Natural killer cell (primary cell): ENCODE results near the gene EMC10. TPM values are rescaled to one million over a fixed set of nuclear protein-coding genes. Genes with fewer than 3 reads are reported as not detected.

Experiments used
- ATAC-seq, 3 donors: fragments of 150-1000 bp in 2 of 3; fragments of 200-7000 bp in 1 of 3; cut with Tn5 transposase; 1 replicate in 1 of 3; 2 replicates in 2 of 3; pipeline ENCODE4 v1.10.0; 2021; ENCODE audit warnings: mild to moderate bottlenecking in 2 of 3, moderate library complexity in 2 of 3
- DNase-seq, 2 donors: peaks; one replicate each; pipeline versions ENCODE4 v3.0.0 to v3.0.0-alpha.2; 2013 to 2021; ENCODE audit warnings: mixed read lengths in 1 of 2
- H3K27ac ChIP-seq: one replicate; pipeline ENCODE4 v1.5.1; 2013; ENCODE audit warnings: mild to moderate bottlenecking, low read length
- H3K27me3 ChIP-seq: one replicate; pipeline ENCODE4 v1.6.1; 2013; ENCODE audit warnings: low read length; ENCODE audit not compliant: control insufficient read depth, insufficient read depth
- H3K36me3 ChIP-seq: one replicate; pipeline ENCODE4 v1.6.1; 2013; ENCODE audit warnings: low read length; ENCODE audit not compliant: control insufficient read depth, insufficient read depth
- H3K4me1 ChIP-seq: one replicate; pipeline ENCODE4 v1.6.1; 2013; ENCODE audit warnings: low read length; ENCODE audit not compliant: control insufficient read depth, insufficient read depth
- H3K4me3 ChIP-seq: one replicate; pipeline ENCODE4 v1.5.1; 2013; ENCODE audit warnings: low read length
- H3K9me3 ChIP-seq: one replicate; pipeline ENCODE4 v1.6.1; 2013; ENCODE audit warnings: low read length; ENCODE audit not compliant: control insufficient read depth, insufficient read depth
- H3K27ac Mint-ChIP-seq, 2 donors: one replicate each; pipeline ENCODE4 v1.8.0; 2022; ENCODE audit warnings: mild to moderate bottlenecking in 2 of 2, mixed read lengths in 2 of 2, moderate library complexity in 1 of 2
- H3K27me3 Mint-ChIP-seq, 2 donors: one replicate each; pipeline ENCODE4 v1.8.0; 2022; ENCODE audit warnings: low read depth in 2 of 2, mixed read lengths in 2 of 2
- H3K36me3 Mint-ChIP-seq: one replicate; pipeline ENCODE4 v1.8.0; 2022; ENCODE audit warnings: mixed read lengths
- H3K4me1 Mint-ChIP-seq, 2 donors: one replicate each; pipeline ENCODE4 v1.8.0; 2022; ENCODE audit warnings: mixed read lengths in 2 of 2
- H3K4me3 Mint-ChIP-seq: one replicate; pipeline ENCODE4 v1.8.0; 2022; ENCODE audit warnings: mild to moderate bottlenecking, moderate library complexity, mixed read lengths
- H3K9me3 Mint-ChIP-seq, 2 donors: one replicate each; pipeline ENCODE4 v1.8.0; 2022; ENCODE audit warnings: mixed read lengths in 2 of 2
- WGBS: methylation state at CpG from one replicate; pipeline ENCODE4 v1.1.7; 2013; ENCODE audit warnings: missing lambda C conversion rate; ENCODE audit not compliant: insufficient coverage; 5-methylcytosine and 5-hydroxymethylcytosine counted together
- intact Hi-C: fragments of 100-400 bp; cut with micrococcal nuclease; formaldehyde crosslinking; loops from one replicate; pipeline ENCODE4 v1.14.2; 2022
- total RNA-seq, 4 donors: library from RNA; stranded (reverse); fragments of 120-200 nt in 1 of 4; gene quantifications; one replicate each; pipeline versions ENCODE4 v1.2.3 to v1.2.4, GENCODE V29; 2013 to 2022
- TF ChIP-seq, protein P1 (sequence below): fragments of 200-600 bp; IDR thresholded peaks from one replicate; pipeline ENCODE4 v1.8.0; 2022; ENCODE audit warnings: antibody characterized with exemption

The EMC10 gene
- total RNA-seq, result 10 to 100 TPM; 79.5 to 85.1 (median 80.1) TPM
- total RNA-seq (2013), result 59.2 TPM

DNA sequence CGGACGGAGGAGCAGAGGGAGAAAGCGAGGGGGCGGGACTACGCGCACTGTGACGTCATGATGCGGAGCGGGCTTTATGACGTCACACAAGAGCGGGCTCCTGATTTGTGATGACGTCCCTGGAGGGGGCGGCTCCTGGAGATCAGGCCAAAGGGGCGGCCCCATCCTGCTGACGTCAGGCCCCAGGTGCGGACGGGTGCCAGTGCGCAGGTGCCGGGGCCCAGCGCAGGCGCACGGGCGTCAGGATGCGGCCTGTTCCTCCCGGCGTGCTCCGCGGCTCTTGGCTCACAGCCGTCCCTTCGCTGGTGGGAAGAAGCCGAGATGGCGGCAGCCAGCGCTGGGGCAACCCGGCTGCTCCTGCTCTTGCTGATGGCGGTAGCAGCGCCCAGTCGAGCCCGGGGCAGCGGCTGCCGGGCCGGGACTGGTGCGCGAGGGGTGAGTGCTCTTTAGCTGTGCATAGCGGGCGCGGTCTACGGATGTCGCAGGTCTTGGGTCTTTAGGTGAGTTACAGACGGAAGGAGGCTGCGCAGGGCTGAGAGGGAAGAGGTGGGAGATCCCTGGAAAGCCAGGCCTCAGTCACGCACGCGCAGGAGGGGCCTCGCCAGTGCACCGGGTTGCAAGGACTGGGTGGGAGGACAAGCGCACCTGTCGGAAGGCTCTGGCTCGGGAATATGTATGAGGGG, at the start of gene EMC10, which contains the start of gene GARIN5A:
EMC10 (plus strand) TSS at position 284 of the 683 bp plus-strand sequence; CDS start at position 322, 38 bp downstream.
GARIN5A (minus strand) TSS at position 625 of the 683 bp plus-strand sequence; CDS start at position 165, 460 bp downstream.
- no peaks in the 10 kb centered on the region for H3K36me3 Mint-ChIP-seq
- TF ChIP-seq, protein P1, sequence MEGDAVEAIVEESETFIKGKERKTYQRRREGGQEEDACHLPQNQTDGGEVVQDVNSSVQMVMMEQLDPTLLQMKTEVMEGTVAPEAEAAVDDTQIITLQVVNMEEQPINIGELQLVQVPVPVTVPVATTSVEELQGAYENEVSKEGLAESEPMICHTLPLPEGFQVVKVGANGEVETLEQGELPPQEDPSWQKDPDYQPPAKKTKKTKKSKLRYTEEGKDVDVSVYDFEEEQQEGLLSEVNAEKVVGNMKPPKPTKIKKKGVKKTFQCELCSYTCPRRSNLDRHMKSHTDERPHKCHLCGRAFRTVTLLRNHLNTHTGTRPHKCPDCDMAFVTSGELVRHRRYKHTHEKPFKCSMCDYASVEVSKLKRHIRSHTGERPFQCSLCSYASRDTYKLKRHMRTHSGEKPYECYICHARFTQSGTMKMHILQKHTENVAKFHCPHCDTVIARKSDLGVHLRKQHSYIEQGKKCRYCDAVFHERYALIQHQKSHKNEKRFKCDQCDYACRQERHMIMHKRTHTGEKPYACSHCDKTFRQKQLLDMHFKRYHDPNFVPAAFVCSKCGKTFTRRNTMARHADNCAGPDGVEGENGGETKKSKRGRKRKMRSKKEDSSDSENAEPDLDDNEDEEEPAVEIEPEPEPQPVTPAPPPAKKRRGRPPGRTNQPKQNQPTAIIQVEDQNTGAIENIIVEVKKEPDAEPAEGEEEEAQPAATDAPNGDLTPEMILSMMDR, result no peak
- Histone ChIP-seq H3K27me3 (no peaks in the 10 kb centered on the region), H3K9me3 (peaks cover 3% of the 10 kb centered on the region), H3K4me3 (peak within 1 kb of the TSS; percentile 78), H3K27ac (peak within 1 kb of the TSS; percentile 76), H3K36me3 (peaks cover 29% of the 10 kb centered on the region), H3K4me1 (peaks cover 25% of the 10 kb centered on the region)
- 5% methylated on average over 58 of the region's 58 CpGs for WGBS
- H3K9me3 Mint-ChIP-seq, result no peaks in the 10 kb centered on the region
- ATAC-seq (peak; percentile 94 to 96 (median 96)), DNase-seq (peak; percentile 94 to 98)
- H3K27me3 Mint-ChIP-seq, result no peaks in the 10 kb centered on the region
- peak within 1 kb of the TSS; percentile 91 to 99 for H3K27ac Mint-ChIP-seq
- peaks cover 30 to 48% of the 10 kb centered on the region in 2 donors for H3K4me1 Mint-ChIP-seq
- peak within 1 kb of the TSS; percentile 99 for H3K4me3 Mint-ChIP-seq
- intact Hi-C loops, result loop anchor here (1.0 to 5.0 kb wide), 2 partner anchors 35 to 119 kb away; partner anchors contain the start of gene JOSD2

DNA sequence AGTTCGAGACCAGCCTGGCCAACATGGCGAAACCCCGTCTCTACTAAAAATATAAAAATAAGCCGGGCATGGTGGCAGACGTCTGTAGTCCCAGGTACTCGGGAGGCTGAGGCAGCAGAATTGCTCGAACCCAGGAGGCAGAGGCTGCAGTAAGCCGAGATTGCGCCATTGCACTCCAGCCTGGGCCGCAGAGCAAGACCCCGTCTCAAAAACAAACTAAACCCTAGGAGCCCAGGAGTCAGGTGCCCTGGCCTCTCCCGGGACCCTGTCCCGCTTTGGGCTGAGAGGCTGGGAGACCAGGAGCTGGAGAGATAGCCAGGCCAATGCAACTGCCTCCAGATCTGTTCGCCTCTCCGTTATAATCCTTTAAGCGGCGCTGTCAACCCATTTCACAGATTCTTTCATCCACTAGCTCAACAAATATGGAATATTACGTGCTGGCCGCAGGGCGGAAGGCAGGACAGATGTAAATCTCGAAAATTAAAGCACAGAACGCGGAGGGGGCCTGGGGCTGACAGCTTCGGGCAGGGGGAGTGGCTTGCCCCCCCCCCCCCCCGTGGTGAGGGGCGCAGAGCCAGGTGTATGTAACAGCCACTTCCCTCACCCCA, 48.9 kb upstream of the EMC10 start:
- intact Hi-C loops, result no loop called here
- WGBS, result 85% methylated on average over 24 of the region's 26 CpGs
- Mint-ChIP-seq H3K9me3 (no peaks in the 10 kb centered on the region), H3K4me3 (no peak overlapping the region), H3K4me1 (peaks cover 9 to 16% of the 10 kb centered on the region in 2 donors), H3K27ac (no peak overlapping the region), H3K27me3 (peaks cover 0 to 11% of the 10 kb centered on the region in 2 donors), H3K36me3 (no peaks in the 10 kb centered on the region)
- TF ChIP-seq, protein P1, result no peak
- H3K4me3 ChIP-seq, result no peak overlapping the region
- peak overlapping the region; percentile 71 for H3K27ac ChIP-seq
- H3K36me3 ChIP-seq, result no peaks in the 10 kb centered on the region
- peaks cover 31% of the 10 kb centered on the region for H3K4me1 ChIP-seq
- ATAC-seq, result no peak
- H3K9me3 ChIP-seq, result no peaks in the 10 kb centered on the region
- peaks cover 5% of the 10 kb centered on the region for H3K27me3 ChIP-seq
- DNase-seq, result no peak

DNA sequence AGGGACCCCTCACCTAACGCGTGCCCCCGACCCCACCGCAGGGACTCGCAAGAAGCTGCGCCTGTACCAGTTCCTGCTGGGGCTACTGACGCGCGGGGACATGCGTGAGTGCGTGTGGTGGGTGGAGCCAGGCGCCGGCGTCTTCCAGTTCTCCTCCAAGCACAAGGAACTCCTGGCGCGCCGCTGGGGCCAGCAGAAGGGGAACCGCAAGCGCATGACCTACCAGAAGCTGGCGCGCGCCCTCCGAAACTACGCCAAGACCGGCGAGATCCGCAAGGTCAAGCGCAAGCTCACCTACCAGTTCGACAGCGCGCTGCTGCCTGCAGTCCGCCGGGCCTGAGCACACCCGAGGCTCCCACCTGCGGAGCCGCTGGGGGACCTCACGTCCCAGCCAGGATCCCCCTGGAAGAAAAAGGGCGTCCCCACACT, 48.3 kb upstream of the EMC10 start:
- Histone ChIP-seq H3K27me3 (peaks cover 10% of the 10 kb centered on the region), H3K4me1 (peaks cover 36% of the 10 kb centered on the region), H3K4me3 (no peak overlapping the region), H3K27ac (peak overlapping the region; percentile 71), H3K36me3 (no peaks in the 10 kb centered on the region), H3K9me3 (no peaks in the 10 kb centered on the region)
- Mint-ChIP-seq H3K27me3 (peaks cover 0 to 13% of the 10 kb centered on the region in 2 donors), H3K4me1 (peaks cover 9 to 22% of the 10 kb centered on the region in 2 donors), H3K36me3 (no peaks in the 10 kb centered on the region), H3K4me3 (no peak overlapping the region), H3K27ac (no peak overlapping the region), H3K9me3 (no peaks in the 10 kb centered on the region)
- TF ChIP-seq, protein P1, result no peak
- intact Hi-C loops, result no loop called here
- ATAC-seq, result peak in 1 of 3 donors; percentile 22
- WGBS, result 16% methylated on average over 38 of the region's 38 CpGs
- peak in 1 of 2 donors; percentile 59 for DNase-seq
